GM18858 (cell line): ENCODE data around the gene TNNT2.

ENCODE experiments used
- ATAC-seq: cut with Tn5 transposase; IDR thresholded peaks from one replicate; pipeline ENCODE4 v1.9.1; 2021; ENCODE audit not compliant: unreplicated experiment

Gene TNNT2

GRCh38 chr1:201335901-201336300, 41.6 kb downstream of the TNNT2 start:
- ATAC-seq = no peak

GRCh38 chr1:201335174-201335870, 42.2 kb downstream of the TNNT2 start:
- ATAC-seq = no peak

GRCh38 chr1:201334325-201335173, 42.9 kb downstream of the TNNT2 start:
- ATAC-seq = no peak

- ATAC-seq = no peak
Measured at GRCh38 chr1:201332616-201333335, 44.7 kb downstream of the TNNT2 start.

GRCh38 chr1:201332021-201332420, 45.5 kb downstream of the TNNT2 start:
- no peak for ATAC-seq

- no peak for ATAC-seq
Measured at GRCh38 chr1:201331166-201331565, 46.3 kb downstream of the TNNT2 start.

GRCh38 chr1:201330541-201330940, 46.9 kb downstream of the TNNT2 start:
- no peak for ATAC-seq

GRCh38 chr1:201329801-201330200, 47.7 kb downstream of the TNNT2 start:
- ATAC-seq = no peak

- ATAC-seq = no peak
Measured at GRCh38 chr1:201329286-201329685, 48.2 kb downstream of the TNNT2 start.

- ATAC-seq = no peak
Measured at GRCh38 chr1:201328576-201328975, 48.9 kb downstream of the TNNT2 start.

- no peak for ATAC-seq
Measured at GRCh38 chr1:201327687-201328240, 49.7 kb downstream of the TNNT2 start.

- ATAC-seq = no peak
Measured at GRCh38 chr1:201326710-201327109, 50.8 kb downstream of the TNNT2 start.

GRCh38 chr1:201325678-201326060, 51.8 kb downstream of the TNNT2 start:
- no peak for ATAC-seq

- ATAC-seq = no peak
Measured at GRCh38 chr1:201324821-201325677, 52.4 kb downstream of the TNNT2 start.

GRCh38 chr1:201324306-201324705, 53.2 kb downstream of the TNNT2 start:
- no peak for ATAC-seq

GRCh38 chr1:201322653-201323510, 54.6 kb downstream of the TNNT2 start:
- no peak for ATAC-seq

- no peak for ATAC-seq
Measured at GRCh38 chr1:201321826-201322390, 55.6 kb downstream of the TNNT2 start.

GRCh38 chr1:201320168-201320788, 57.2 kb downstream of the TNNT2 start:
- no peak for ATAC-seq

- ATAC-seq = no peak
Measured at GRCh38 chr1:201319631-201320030, 57.8 kb downstream of the TNNT2 start.
